Middle frontal gyrus (tissue), 1 donor: ENCODE measurements around the gene KIAA0232.

Source experiments
- DNase-seq: peaks from one replicate; pipeline ENCODE4 v3.0.0-alpha.2; 2015; ENCODE audit warnings: low spot score; ENCODE audit errors: extremely low spot score

Gene KIAA0232, protein sequence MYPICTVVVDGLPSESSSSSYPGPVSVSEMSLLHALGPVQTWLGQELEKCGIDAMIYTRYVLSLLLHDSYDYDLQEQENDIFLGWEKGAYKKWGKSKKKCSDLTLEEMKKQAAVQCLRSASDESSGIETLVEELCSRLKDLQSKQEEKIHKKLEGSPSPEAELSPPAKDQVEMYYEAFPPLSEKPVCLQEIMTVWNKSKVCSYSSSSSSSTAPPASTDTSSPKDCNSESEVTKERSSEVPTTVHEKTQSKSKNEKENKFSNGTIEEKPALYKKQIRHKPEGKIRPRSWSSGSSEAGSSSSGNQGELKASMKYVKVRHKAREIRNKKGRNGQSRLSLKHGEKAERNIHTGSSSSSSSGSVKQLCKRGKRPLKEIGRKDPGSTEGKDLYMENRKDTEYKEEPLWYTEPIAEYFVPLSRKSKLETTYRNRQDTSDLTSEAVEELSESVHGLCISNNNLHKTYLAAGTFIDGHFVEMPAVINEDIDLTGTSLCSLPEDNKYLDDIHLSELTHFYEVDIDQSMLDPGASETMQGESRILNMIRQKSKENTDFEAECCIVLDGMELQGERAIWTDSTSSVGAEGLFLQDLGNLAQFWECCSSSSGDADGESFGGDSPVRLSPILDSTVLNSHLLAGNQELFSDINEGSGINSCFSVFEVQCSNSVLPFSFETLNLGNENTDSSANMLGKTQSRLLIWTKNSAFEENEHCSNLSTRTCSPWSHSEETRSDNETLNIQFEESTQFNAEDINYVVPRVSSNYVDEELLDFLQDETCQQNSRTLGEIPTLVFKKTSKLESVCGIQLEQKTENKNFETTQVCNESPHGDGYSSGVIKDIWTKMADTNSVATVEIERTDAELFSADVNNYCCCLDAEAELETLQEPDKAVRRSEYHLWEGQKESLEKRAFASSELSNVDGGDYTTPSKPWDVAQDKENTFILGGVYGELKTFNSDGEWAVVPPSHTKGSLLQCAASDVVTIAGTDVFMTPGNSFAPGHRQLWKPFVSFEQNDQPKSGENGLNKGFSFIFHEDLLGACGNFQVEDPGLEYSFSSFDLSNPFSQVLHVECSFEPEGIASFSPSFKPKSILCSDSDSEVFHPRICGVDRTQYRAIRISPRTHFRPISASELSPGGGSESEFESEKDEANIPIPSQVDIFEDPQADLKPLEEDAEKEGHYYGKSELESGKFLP (N-terminal part only)

GRCh38 chr4:6782147-6782845 is at the start of gene KIAA0232:
Gene KIAA0232, plus strand, starts transcription at chr4:6782727. Its CDS starts 41,727 bp downstream, at chr4:6824454.
- peak; percentile 88 for DNase-seq

DNA sequence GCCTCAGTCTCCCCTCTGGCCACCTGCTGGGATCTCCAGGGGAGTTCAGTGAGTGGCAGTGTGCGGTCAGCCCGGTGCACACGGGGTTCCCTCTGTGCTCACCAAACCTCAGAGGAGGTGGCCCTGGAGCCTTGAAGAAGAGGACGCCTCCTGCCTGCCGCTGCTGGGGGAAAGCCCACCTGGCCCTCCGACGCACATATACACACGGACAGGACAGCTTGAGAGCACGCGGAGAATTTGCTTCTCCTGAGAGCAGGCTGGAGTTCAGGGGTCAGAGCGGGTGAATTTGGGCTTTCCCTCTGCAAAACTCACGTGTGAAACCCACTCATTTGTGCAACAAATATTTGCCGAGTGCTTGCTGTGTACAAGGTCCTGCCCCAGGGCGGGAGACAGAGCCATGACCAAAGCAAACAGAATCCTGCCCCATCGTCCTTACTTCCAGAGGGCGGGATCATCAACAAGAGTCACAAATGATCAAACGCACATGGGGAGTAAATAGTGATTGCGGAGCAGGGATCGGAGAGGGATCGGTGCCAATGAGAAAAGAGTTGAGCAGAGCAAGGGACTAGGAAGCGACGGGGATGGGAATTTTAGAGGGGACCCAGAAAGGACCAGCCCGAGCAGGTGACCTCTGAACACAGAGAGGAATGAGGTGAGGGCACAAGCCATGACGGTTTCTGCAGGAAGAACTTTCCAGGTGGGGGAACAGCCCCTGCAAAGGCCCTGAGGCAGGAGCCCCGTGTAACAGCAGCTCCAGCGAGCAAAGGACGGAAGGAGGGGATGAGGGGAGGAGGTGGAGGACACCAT is 49.0 kb upstream of the KIAA0232 start:
- no peak for DNase-seq

DNA sequence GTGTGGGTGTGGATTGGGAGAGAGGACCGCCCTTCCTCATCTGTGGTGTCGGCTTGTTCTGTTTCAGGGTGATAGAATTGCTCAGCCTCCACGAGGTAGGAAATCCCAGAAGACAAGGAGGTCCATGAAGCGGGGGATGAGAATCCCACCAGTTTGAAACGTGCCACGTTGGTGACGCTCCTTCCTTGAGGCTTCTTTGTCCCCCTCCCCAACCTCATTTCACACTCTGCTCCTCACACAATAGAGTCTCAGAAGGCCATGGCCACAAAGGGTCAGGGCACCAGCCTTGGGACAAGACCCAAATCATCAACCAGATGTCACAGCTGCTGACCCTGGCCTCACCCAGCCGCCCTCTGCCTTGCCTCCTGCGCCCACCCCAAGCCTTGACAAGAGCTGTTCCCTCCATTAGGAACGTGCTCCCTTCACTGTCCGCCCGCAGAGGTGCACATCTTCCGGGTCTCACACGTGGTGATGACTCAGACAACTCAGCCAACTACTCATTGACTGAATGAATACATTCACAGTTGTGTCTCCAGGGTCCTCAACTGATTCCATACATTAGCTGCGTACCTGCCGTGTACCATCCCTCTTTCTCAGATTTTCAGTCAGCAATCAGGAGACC is 48.3 kb upstream of the KIAA0232 start:
- DNase-seq: no peak

DNA sequence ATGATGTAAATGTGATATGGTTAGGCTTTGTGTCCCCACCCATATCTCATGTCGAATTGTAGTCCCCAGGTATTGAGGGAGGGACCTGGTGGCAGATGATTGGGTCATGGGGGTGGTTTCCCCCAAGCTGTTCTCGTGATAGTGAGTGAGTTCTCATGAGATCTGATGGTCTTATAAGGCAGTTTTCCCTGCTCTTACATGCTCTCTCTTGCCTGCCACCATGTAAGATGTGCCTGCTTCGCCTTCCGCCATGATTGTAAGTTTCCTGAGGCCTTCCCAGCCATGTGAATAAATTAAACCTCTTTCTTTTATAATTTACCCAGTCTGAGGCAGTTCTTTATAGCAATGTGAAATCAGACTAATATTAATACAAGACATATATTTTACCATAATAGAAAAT is 42.6 kb upstream of the KIAA0232 start:
- DNase-seq: no peak

DNA sequence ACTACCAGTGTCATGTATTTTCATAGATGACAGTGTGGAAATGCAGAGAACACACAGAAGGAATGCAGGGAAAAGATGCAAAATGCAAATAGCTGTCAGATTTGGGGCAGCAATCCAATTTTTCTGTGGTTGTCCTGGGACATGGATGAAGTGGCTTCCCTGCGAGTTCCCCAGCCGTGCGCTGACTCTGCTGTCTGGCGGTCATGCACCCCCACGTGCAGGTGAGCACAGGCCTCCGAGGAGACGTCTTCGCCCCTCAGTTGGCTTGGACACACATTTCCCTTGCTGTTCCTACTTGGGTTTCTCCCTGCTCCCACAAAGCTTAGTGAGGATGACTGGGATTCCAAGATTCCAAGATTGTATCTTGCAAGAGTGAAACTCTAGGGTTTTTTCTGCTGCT is 42.2 kb upstream of the KIAA0232 start:
- DNase-seq: no peak

- DNase-seq: no peak
Observed at GRCh38 chr4:6742507-6742906, 40.0 kb upstream of the KIAA0232 start.

DNA sequence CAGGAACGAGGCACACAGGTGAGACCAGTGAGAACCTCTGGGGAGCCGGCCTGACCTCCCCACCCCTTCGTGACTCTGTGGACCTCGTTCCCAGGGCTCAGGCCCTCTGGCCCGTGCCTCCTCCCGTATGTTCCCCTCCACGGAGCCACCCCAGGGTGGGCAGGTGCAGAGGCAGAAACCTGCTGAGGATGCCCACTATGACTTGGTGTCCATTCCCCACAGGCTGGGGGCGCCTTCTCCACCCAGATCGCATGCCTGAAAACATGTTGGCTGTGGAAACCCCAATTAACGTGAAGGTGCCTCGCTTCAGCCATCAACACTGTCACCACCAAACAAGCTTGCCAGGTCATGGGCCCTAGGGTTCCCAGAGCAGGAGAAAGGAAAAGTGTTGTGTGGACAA is 39.5 kb upstream of the KIAA0232 start:
- DNase-seq: no peak

DNA sequence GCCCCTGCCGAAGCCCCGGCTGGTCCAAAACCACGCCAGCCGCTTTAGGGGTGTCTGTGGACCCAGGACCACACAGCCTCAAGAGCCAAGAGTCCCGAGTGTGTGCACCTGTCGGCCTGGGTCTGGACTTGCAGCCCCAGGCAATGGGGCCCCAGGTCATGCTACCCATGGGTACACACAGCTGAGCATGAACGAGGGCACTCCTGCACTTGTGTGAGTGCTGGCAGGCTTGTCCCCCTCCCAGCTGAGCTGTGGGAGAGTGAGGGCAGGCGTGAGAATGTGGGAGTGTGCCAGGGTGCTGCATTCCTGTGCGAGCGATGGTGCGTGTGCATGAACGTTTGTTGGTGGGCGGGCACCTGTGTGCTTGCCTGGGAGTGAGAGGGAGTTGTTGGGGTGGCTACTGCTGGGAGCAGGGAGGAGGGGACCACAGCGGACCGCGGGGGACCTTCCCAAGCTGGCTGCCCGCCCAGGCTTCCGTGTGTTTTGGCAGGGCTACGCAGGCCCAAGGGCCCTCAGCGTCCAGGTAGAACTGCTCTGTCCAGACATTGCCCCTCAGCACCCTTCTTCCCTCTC is 35.7 kb upstream of the KIAA0232 start:
- no peak for DNase-seq

- DNase-seq: no peak
Observed at GRCh38 chr4:6747294-6748051, 35.1 kb upstream of the KIAA0232 start.

GRCh38 chr4:6748286-6748685 is 34.2 kb upstream of the KIAA0232 start:
- no peak for DNase-seq

- no peak for DNase-seq
Observed at GRCh38 chr4:6749340-6750171, 33.0 kb upstream of the KIAA0232 start.

- no peak for DNase-seq
Observed at GRCh38 chr4:6750286-6751221, 32.0 kb upstream of the KIAA0232 start.

DNA sequence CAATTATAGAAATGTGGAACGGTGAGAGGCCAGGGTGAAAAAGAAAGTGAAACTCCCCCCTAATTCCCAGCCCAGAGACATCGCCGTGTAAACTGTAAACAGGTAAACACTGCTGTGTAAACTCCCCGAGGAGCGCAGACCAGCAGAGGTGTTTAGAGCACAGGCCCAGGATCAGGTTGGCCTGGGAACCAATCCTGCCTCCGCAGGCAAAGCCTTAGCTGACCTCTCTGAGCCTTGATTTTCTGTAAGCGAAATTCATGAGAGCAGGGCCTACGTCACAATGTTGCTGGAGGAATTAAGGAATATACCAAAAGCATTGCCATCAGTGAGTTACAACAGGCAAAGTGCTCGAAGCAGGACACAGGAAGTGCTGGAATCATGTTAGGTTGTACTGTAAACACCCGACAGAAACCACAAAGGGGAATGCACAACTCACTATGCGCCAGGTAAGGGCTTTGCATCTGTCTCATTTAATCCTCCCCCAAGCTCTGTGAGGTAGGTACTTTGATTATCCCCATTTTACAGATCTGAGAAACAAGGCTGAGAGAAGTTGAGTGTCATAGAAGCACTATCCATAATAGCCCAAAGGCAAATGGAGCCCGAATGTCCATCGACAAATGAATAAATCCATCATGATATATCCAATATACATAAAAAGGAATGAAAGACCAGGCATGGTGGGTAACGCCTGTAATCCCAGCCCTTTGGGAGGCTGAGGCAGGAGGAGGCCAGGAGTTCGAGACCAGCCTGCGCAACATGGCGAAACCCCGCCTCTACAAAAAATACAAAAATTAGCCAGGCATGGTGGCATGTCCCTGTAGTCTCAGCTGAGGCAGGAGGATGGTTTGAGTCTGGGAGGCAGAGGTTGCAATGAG is 30.7 kb upstream of the KIAA0232 start:
- no peak for DNase-seq

GRCh38 chr4:6752486-6752829 is 30.1 kb upstream of the KIAA0232 start:
- DNase-seq: no peak

- no peak for DNase-seq
Observed at GRCh38 chr4:6753103-6753560, 29.4 kb upstream of the KIAA0232 start.

- DNase-seq: no peak
Observed at GRCh38 chr4:6753891-6754290, 28.6 kb upstream of the KIAA0232 start.
